Measurements from ENCODE around the gene AP2M1. TPM values are rescaled to one million over a fixed set of nuclear protein-coding genes. Genes with fewer than 3 reads are reported as not detected.

The AP2M1 gene
- total RNA-seq, 3 donors from 2014 or later (not counting 1 experiment from before 2014, with no cell fraction given), result 157 to 188 (median 168) TPM

DNA sequence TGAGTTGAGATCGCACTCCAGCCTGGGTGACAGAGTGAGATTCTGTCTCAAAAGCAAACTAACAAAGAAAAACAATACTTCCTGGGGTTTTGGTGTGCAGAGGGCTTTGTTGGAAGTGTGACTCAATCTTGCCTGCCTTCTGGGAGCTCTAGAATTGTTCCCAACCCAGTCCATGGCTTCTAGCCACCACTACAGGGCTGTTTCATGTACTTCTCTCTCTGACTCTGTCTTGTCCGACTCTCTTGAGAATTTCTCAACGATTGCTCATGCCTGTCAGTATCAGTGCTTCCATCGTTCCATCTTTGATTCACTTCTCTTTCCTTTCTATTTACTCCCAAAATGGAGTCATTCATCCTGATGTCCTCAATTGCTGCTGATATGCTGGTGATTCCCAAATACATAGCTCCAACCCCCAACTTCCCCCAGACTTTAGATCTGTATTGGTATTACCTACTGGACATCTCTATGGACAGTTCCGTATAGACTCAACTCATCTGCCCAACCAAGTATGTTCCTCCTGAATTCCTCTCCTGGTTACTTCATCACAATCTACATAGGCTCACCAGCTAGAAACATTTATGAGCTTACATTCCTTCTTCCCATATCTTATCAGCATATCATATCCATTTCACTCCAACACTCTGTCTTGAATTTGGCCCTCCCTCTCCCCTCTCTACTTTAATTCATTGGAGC, 1.8 kb upstream of the AP2M1 start:
- Mint-ChIP-seq H3K27me3 (ENCODE audit: low read depth in 2 of 2) (no peaks in the 10 kb centered on the region), H3K27ac (no peak overlapping the region), H3K4me1 (peaks cover 21 to 35% of the 10 kb centered on the region in 2 donors), H3K9me3 (no peaks in the 10 kb centered on the region), H3K36me3 (no peaks in the 10 kb centered on the region), H3K4me3 (no peak overlapping the region)
- WGBS (ENCODE audit: insufficient coverage), result 97% methylated on average over 5 of the region's 5 CpGs
- DNase-seq, result no peak
- TF ChIP-seq, protein P1, sequence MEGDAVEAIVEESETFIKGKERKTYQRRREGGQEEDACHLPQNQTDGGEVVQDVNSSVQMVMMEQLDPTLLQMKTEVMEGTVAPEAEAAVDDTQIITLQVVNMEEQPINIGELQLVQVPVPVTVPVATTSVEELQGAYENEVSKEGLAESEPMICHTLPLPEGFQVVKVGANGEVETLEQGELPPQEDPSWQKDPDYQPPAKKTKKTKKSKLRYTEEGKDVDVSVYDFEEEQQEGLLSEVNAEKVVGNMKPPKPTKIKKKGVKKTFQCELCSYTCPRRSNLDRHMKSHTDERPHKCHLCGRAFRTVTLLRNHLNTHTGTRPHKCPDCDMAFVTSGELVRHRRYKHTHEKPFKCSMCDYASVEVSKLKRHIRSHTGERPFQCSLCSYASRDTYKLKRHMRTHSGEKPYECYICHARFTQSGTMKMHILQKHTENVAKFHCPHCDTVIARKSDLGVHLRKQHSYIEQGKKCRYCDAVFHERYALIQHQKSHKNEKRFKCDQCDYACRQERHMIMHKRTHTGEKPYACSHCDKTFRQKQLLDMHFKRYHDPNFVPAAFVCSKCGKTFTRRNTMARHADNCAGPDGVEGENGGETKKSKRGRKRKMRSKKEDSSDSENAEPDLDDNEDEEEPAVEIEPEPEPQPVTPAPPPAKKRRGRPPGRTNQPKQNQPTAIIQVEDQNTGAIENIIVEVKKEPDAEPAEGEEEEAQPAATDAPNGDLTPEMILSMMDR (IDR thresholded peaks at IDR 0.05), result no peak
- Histone ChIP-seq H3K4me1 (ENCODE audit: control insufficient read depth, insufficient read depth, low read length) (peaks cover 27% of the 10 kb centered on the region), H3K27ac (ENCODE audit: low read length) (no peak overlapping the region), H3K9me3 (ENCODE audit: control insufficient read depth, insufficient read depth, low read length) (no peaks in the 10 kb centered on the region), H3K36me3 (ENCODE audit: control insufficient read depth, insufficient read depth, low read length) (peaks cover 17% of the 10 kb centered on the region), H3K4me3 (ENCODE audit: low read length) (no peak overlapping the region), H3K27me3 (ENCODE audit: control insufficient read depth, insufficient read depth, low read length) (no peaks in the 10 kb centered on the region)
- intact Hi-C loops (cut with micrococcal nuclease), result no loop called here
- ATAC-seq, result no peak

DNA sequence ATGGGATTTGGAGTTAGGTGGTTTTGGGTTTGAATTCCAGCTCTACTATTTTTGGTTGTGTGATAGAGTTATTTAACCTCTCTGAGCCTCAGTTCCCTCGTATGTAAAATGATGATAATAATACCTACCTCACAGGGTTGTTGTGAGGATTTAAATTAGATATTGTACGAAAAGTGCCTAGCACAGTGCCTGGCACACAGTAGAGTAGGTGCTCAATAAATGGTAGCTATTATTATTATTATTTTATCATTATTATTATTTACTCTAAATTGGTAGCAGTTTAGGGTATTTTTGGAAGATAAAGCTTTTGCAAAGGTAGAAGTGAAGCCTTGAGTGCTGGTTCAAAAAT, 1.3 kb upstream of the AP2M1 start:
- intact Hi-C loops (cut with micrococcal nuclease), result no loop called here
- DNase-seq (no peak), ATAC-seq (no peak)
- H3K36me3 ChIP-seq (ENCODE audit: control insufficient read depth, insufficient read depth, low read length), result peaks cover 19% of the 10 kb centered on the region
- Mint-ChIP-seq H3K27ac (peak overlapping the region in 1 of 2 donors; percentile 65), H3K36me3 (no peaks in the 10 kb centered on the region), H3K4me3 (no peak overlapping the region), H3K9me3 (no peaks in the 10 kb centered on the region), H3K27me3 (ENCODE audit: low read depth in 2 of 2) (no peaks in the 10 kb centered on the region), H3K4me1 (peaks cover 25 to 40% of the 10 kb centered on the region in 2 donors)
- no peaks in the 10 kb centered on the region for H3K9me3 ChIP-seq (ENCODE audit: control insufficient read depth, insufficient read depth, low read length)
- no peak overlapping the region for H3K27ac ChIP-seq (ENCODE audit: low read length)
- peaks cover 30% of the 10 kb centered on the region for H3K4me1 ChIP-seq (ENCODE audit: control insufficient read depth, insufficient read depth, low read length)
- H3K4me3 ChIP-seq (ENCODE audit: low read length), result no peak overlapping the region
- H3K27me3 ChIP-seq (ENCODE audit: control insufficient read depth, insufficient read depth, low read length), result no peaks in the 10 kb centered on the region
- TF ChIP-seq, protein P1 (IDR thresholded peaks at IDR 0.05), result no peak
- no CpG with 5 or more reads among the region's 2 CpGs for whole genome bisulfite sequencing (ENCODE audit: insufficient coverage)

DNA sequence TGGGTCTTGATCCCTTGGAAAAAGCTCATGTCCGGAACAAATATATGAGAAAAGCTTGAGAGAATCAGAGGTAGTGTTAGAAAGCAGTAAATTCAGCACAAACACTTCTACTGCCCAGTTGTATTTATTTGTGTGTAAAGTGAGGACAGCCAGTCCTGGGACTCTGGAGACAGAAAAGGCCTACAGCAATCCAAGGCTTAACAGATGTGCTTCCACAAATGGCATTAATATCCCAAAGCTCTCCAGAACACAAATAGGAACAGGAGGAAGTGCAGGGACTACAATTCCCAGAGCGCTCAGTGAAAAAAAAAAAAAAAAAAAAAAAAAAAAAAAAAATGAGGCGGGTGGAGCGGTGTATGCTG, 390 bp upstream of the AP2M1 start:
- no peak for DNase-seq
- TF ChIP-seq, protein P1 (IDR thresholded peaks at IDR 0.05), result no peak
- intact Hi-C loops (cut with micrococcal nuclease), result loop anchor here (1.0 kb wide), 4 partner anchors 12 to 387 kb away; partner anchors contain the start of genes ABCF3, EEF1AKMT4, EPHB3 and PSMD2
- WGBS (ENCODE audit: insufficient coverage), result 4% methylated on average over 3 of the region's 4 CpGs
- ATAC-seq, result no peak
- Mint-ChIP-seq H3K36me3 (no peaks in the 10 kb centered on the region), H3K27ac (peak overlapping the region; percentile 65 to 92), H3K9me3 (no peaks in the 10 kb centered on the region), H3K4me1 (peaks cover 25 to 40% of the 10 kb centered on the region in 2 donors), H3K4me3 (peak overlapping the region; percentile 93), H3K27me3 (ENCODE audit: low read depth in 2 of 2) (no peaks in the 10 kb centered on the region)
- peaks cover 30% of the 10 kb centered on the region for H3K4me1 ChIP-seq (ENCODE audit: control insufficient read depth, insufficient read depth, low read length)
- no peak overlapping the region for H3K4me3 ChIP-seq (ENCODE audit: low read length)
- no peaks in the 10 kb centered on the region for H3K9me3 ChIP-seq (ENCODE audit: control insufficient read depth, insufficient read depth, low read length)
- H3K27me3 ChIP-seq (ENCODE audit: control insufficient read depth, insufficient read depth, low read length), result no peaks in the 10 kb centered on the region
- peaks cover 28% of the 10 kb centered on the region for H3K36me3 ChIP-seq (ENCODE audit: control insufficient read depth, insufficient read depth, low read length)
- H3K27ac ChIP-seq (ENCODE audit: low read length), result peak overlapping the region; percentile 31

DNA sequence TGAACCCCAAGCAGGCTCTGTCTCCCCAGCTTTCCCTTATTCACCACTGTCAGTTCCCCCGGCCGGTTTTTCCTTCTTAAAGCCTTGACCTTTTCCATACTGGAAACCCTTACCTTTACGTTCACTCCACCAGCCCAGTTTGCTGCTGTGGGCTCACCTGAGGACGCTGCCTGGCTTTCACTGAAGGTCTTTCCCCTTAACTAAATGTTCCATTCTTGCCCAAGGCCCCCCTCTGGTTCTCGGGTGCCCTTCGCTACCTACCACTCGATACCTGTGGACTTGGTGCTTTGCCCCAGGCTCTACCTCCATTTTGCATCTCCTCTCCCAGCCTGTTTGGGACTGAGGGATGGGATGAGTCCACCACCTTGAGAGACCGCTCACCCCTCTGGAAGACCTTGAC, 851 bp downstream of the AP2M1 start:
- peak overlapping the region; percentile 71 to 92 for H3K27ac Mint-ChIP-seq
- WGBS (ENCODE audit: insufficient coverage), result 34% methylated on average over 8 of the region's 8 CpGs
- DNase-seq, result no peak

More for the DNA sequence above, 851 bp downstream of the AP2M1 start:
- H3K36me3 Mint-ChIP-seq, result no peaks in the 10 kb centered on the region
- Histone ChIP-seq H3K4me1 (ENCODE audit: control insufficient read depth, insufficient read depth, low read length) (peaks cover 30% of the 10 kb centered on the region), H3K9me3 (ENCODE audit: control insufficient read depth, insufficient read depth, low read length) (no peaks in the 10 kb centered on the region), H3K27me3 (ENCODE audit: control insufficient read depth, insufficient read depth, low read length) (no peaks in the 10 kb centered on the region), H3K4me3 (ENCODE audit: low read length) (peak overlapping the region; percentile 96), H3K27ac (ENCODE audit: low read length) (no peak overlapping the region), H3K36me3 (ENCODE audit: control insufficient read depth, insufficient read depth, low read length) (peaks cover 37% of the 10 kb centered on the region)
- intact Hi-C loops (cut with micrococcal nuclease), result no loop called here
- peak overlapping the region; percentile 93 for H3K4me3 Mint-ChIP-seq
- H3K27me3 Mint-ChIP-seq (ENCODE audit: low read depth in 2 of 2), result no peaks in the 10 kb centered on the region
- no peak for ATAC-seq
- TF ChIP-seq, protein P1 (IDR thresholded peaks at IDR 0.05), result no peak
- H3K9me3 Mint-ChIP-seq, result no peaks in the 10 kb centered on the region
- peaks cover 25 to 40% of the 10 kb centered on the region in 2 donors for H3K4me1 Mint-ChIP-seq

Measured in natural killer cell (primary cell).